ENCODE measurements around the gene SP140L. TPM values are rescaled to one million over a fixed set of nuclear protein-coding genes. Genes with fewer than 3 reads are reported as not detected.
"Not testable (repeated sequence)": the region's sequence is repeated elsewhere in the genome, so short reads cannot be mapped to it uniquely, and the experiment has no call there.

The SP140L gene
- total RNA-seq, 4 donors from 2014 or later, result 5.3 to 37.5 (median 18.3) TPM

GRCh38 chr2:230423851-230424458, 97.0 kb downstream of the SP140L start:
- ATAC-seq (ENCODE audit: low FRiP score) (no peak), DNase-seq (ENCODE audit: low spot score) (no peak)
- TF ChIP-seq CTCF (IDR thresholded peaks at IDR 0.05), result no peak

- TF ChIP-seq CTCF (IDR thresholded peaks at IDR 0.05), result no peak
- no peak for DNase-seq (ENCODE audit: low spot score)
- no peak for ATAC-seq (ENCODE audit: low FRiP score)
These were observed 98.4 kb downstream of the SP140L start for GRCh38 chr2:230425377-230425776.

- DNase-seq (ENCODE audit: low spot score) (no peak), ATAC-seq (ENCODE audit: low FRiP score) (no peak)
- no peak for TF ChIP-seq CTCF (IDR thresholded peaks at IDR 0.05)
These were observed 102.5 kb downstream of the SP140L start for GRCh38 chr2:230429513-230429912.

- DNase-seq (ENCODE audit: low spot score) (no peak), ATAC-seq (ENCODE audit: low FRiP score) (no peak)
- no peak for TF ChIP-seq CTCF (IDR thresholded peaks at IDR 0.05)
These were observed 104.2 kb downstream of the SP140L start for GRCh38 chr2:230430957-230431910.

GRCh38 chr2:230434677-230435324, 107.8 kb downstream of the SP140L start:
- ATAC-seq (ENCODE audit: low FRiP score) (no peak), DNase-seq (ENCODE audit: low spot score) (no peak)
- no peak for TF ChIP-seq CTCF (IDR thresholded peaks at IDR 0.05)

- no peak for TF ChIP-seq CTCF (IDR thresholded peaks at IDR 0.05)
- DNase-seq (ENCODE audit: low spot score) (no peak), ATAC-seq (ENCODE audit: low FRiP score) (no peak)
These were observed 108.4 kb downstream of the SP140L start for GRCh38 chr2:230435431-230435830.

- DNase-seq (ENCODE audit: low spot score); ATAC-seq (ENCODE audit: low FRiP score): not testable (repeated sequence)
These were observed 112.1 kb downstream of the SP140L start for GRCh38 chr2:230439121-230439520.

Measured in omental fat pad (tissue), 4 donors.